Measurements from ENCODE around the gene EGFR.

The EGFR gene

DNA sequence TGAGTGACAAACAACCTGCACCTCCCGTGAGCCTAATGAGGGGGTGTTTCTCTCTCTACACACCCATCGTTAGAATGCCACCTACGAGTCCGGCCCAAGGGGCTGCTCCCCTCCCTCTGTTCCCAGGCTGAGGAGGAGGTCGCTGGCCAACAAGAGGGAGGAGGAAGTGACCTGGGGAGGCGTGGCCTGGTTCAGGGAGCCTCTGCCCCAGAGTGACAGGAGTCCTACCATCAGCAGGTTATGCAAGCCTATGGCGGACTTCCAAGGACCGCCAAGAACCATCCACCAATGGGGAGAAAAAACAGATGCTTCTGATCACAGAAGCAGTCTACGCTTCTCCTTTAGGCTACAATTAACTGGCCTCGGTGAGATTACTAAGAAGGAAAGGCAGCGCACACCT is 12.3 kb upstream of the EGFR start:
- no peak for DNase-seq (ENCODE audit: low spot score)
- no peak for FAIRE-seq

DNA sequence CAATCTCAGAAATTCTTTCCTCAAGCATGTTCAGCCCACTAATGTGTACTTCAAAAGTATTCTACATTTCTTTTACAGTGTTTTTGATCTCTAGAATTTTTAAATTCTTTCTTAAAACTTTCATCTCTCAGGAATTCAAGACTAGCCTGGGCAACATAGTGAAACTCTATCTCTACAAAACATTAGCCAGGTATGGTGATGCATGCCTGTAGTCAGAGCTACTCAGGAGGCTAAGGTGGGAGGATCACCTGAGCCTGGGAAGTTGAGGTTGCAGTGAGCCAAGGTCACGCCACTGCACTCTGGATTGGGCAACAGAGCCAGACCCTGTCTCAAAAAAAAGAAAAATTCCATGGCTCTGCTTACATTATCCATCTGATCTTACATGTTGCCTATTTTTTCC is 5.0 kb upstream of the EGFR start:
- FAIRE-seq = no peak

DNA sequence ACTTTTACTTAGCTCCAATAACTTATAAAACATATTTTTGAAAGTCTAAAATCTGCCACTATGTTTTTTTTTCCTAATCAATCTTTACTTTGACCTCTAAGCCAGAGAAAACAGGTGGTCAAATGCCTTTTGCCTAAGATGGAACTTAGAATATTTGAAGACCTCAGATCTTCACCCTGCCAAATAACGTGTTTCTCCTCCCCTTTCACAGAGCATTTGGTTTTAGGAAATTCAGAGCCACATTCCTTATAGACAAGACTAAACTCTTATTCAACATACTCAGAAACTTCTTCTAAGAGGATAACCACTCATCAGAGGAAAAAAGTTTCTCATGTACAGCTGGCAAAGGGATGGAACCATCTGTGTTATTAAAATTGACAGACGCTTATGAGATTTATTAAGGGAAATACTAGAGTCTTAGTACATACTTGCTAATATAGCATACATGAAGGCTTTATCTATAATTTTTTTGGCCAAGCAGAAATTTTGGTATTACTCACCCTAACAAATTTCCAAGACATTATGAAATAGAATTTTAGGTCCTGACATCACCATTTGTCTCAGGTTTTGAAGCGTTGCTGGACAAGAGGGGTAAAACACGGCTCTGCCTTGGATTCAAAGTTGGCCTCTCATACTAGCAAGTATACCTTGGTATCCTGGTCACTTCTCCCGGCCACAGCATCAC is 2.6 kb upstream of the EGFR start:
- no peak for DNase-seq (ENCODE audit: low spot score)
- no peak for FAIRE-seq

More for the DNA sequence above, 5.0 kb upstream of the EGFR start:
- DNase-seq (ENCODE audit: low spot score) = no peak

DNA sequence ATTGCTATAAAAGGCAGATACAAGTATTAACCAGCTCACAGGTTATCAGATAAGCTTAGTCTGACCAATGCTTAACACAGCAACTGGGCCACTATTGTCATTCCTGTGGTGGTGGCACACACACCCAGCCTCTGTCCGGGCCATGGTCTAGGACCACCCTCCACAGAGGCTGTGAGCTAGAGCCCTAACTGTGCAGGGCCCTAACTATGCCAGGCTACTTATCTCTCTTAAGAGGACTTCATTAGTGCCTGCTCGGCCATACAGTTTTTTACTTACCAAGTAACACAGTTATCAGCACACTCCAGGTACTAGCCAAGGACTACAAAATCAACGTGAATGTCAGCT is 2.1 kb upstream of the EGFR start:
- DNase-seq (ENCODE audit: low spot score) = no peak

DNA sequence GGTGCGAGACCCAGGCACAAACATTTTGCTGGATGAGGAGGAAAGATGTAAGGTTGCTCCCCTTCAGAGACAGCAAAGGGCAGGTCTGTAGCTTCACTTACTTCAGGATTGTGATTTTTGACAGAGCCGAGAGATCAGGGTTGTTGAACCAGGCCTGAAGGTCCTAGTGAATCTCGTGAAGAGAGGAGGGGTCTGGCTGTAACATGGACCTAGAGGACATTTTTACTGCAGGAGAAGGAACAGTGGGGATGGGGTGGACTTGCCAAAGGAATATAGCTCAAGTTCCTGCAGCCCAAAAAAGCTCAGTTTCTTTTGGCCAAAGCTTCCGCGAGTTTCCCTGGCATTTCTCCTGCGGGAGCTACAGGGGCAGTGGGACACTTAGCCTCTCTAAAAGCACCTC is 976 bp upstream of the EGFR start:
- no peak for FAIRE-seq
- no peak for DNase-seq (ENCODE audit: low spot score)

More for the DNA sequence above, 2.1 kb upstream of the EGFR start:
- no peak for FAIRE-seq

DNA sequence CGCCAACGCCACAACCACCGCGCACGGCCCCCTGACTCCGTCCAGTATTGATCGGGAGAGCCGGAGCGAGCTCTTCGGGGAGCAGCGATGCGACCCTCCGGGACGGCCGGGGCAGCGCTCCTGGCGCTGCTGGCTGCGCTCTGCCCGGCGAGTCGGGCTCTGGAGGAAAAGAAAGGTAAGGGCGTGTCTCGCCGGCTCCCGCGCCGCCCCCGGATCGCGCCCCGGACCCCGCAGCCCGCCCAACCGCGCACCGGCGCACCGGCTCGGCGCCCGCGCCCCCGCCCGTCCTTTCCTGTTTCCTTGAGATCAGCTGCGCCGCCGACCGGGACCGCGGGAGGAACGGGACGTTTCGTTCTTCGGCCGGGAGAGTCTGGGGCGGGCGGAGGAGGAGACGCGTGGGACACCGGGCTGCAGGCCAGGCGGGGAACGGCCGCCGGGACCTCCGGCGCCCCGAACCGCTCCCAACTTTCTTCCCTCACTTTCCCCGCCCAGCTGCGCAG is 424 bp downstream of the EGFR start:
- no peak for FAIRE-seq
- peak; percentile 43 for DNase-seq (ENCODE audit: low spot score)

DNA sequence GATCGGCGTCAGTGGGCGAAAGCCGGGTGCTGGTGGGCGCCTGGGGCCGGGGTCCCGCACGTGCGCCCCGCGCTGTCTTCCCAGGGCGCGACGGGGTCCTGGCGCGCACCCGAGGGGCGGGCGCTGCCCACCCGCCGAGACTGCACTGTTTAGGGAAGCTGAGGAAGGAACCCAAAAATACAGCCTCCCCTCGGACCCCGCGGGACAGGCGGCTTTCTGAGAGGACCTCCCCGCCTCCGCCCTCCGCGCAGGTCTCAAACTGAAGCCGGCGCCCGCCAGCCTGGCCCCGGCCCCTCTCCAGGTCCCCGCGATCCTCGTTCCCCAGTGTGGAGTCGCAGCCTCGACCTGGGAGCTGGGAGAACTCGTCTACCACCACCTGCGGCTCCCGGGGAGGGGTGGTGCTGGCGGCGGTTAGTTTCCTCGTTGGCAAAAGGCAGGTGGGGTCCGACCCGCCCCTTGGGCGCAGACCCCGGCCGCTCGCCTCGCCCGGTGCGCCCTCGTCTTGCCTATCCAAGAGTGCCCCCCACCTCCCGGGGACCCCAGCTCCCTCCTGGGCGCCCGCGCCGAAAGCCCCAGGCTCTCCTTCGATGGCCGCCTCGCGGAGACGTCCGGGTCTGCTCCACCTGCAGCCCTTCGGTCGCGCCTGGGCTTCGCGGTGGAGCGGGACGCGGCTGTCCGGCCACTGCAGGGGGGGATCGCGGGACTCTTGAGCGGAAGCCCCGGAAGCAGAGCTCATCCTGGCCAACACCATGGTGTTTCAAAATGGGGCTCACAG is 1.1 kb downstream of the EGFR start:
- FAIRE-seq = no peak
- DNase-seq (ENCODE audit: low spot score) = peak; percentile 44

DNA sequence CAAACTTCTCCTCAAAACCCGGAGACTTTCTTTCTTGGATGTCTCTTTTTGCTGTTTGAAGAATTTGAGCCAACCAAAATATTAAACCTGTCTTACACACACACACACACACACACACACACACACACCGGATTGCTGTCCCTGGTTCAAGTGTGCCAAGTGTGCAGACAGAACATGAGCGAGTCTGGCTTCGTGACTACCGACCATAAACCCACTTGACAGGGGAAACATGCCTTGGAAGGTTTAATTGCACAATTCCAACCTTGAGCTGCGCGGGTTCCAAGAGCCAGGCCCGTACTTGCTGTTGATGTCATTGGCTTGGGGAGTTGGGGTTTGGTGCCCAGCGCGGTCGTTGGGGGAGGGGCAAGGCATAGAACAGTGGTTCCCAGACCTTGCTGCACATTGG is 1.7 kb downstream of the EGFR start:
- FAIRE-seq = peak; percentile 48
- peak; percentile 20 for DNase-seq (ENCODE audit: low spot score)

DNA sequence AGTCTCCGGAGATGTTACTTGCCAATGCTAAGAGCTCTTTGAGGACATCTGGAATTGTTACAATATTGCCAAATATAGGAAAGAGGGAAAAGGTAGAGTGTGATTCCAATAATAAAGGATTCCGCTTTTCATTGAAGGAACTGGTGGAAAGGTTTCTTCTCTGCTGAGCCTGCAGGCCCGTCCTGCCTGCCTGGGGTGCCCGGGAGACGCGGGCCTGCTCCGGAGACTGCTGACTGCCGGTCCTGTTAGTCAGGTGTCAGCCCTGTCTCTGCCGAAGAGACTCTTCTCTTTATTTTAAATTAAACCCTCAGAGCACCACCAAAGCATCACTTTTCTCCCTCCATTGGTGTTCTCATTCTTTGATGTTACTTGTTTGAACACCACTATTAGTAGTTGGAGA is 2.2 kb downstream of the EGFR start:
- DNase-seq (ENCODE audit: low spot score) (no peak), FAIRE-seq (peak; percentile 35)

DNA sequence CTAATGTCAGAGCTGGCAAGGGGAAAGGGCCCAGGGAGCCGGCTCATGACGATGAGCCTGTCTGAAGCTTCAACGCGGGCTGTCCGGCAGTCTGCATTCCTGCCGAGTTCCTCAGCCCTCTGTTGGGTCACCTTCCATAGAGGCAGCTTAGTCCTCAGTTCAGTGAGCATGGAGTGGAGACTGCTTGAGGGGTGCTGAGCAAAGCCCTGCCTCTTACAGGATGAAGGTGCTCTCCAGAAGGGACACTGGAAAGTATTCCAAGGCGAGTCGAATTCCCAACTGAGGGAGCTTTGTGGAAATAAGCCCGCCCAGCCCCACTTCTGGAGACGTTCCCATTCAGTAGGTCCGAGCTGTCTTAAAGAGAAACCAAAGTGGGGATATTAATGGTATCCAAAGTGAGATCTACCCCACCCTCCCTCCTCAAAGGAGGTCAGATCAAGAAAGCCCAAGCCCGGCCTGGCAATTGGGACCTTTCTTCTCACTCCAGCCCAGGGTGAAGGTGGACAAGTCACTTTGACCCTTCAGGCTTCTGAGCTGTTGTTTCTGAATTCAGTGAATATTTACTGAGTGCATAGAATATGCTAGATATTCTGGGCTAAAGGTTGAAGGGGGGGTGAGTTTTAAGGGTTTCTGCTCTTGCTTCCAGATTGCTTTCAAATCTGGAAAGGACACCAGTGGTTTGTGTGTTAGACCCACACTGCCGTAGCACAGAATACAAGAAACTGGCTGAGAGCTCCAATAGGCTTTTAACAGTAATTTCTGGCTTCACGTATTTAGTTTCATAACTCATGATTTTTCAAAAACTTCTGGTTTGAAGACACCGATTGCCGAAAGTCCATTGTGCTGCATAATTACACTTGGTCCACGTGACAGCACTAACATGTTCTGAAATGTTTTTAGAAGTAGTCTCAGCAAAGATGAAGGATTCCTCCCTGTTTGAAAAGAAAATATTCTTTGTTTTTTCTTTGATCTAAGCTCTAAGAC is 3.5 kb downstream of the EGFR start:
- no peak for FAIRE-seq
- no peak for DNase-seq (ENCODE audit: low spot score)

DNA sequence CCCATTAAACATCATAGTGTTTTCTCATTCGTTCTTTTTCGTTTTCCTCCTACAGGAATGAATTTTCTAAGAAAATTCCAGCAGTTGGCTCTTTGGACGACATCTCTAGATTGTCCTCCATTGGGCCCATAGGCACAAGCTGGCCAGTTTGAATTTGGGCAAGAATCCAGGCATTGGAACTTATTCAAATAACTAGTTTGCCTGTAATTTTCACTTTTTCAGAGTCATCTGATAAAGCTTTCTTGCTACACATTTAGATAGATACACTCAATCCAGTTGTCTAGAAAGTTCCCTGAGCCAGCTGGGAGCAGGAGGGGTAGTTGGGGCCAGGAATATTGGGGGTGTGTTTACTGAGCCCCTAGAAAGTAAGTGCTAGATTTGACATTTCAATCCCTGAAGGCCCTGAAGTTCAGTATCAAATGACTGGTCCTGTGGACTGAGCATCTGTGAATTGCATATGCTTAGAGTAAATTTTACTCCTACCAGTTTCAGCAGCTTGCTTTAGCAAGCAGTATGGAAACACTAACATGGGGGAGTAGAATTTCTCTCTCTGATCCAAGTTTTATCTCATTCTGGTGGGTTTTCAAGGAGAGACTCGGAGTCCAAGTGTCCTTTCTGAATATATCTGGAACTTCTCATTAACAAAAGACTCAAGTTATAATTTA is 5.2 kb downstream of the EGFR start:
- no peak for FAIRE-seq

DNA sequence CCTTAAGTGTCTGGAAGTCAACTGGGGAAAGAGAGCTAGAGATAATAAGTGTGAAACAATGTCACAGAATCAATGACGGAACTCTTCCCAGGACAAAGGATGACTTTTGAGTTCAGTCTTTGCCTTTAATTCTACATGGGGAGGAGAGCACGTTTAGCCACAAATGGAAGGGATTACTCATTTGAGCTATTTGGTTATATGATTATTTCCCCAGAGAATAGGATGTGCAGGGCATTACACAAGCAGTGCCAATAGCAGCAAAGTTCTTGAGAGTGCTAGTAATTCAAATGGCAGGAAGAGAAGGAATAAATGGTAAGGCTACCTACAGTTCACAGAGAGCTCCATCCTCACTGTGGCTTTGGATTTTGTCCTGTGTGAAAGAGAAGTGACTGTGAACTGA is 6.0 kb downstream of the EGFR start:
- no peak for FAIRE-seq

More for the DNA sequence above, 5.2 kb downstream of the EGFR start:
- DNase-seq (ENCODE audit: low spot score) = no peak

DNA sequence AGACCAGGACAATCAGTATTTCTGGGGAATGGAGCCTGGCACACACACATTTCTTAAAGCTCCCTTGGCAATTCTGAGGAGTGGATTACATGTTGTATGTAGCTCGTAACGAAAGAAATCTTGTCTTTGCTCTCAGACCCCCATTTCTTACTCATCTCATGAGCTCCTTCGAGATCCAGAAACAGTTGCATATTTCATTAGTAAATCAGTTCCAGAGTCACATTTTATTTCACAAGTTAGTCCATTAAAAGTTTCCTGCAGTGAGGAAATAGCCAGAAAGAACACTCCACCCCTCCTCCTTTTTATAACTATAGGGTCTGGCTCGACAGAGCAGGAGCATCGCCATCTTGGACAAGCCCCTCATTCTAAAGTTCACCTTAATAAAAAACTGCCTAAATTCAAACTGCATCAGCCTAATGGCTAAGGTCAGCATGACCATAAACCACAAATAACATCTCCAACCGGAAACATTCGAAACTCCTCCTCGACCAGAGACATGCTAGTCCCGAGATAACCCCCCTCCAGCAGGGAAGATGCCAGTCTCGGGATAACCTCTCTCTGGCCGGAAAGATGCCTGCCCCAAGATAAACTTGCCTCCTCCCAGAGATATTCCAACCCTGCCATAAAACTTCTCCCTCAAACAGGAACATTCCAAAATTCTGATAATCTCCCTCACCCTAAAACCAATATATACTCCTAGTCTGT is 7.4 kb downstream of the EGFR start:
- no peak for DNase-seq (ENCODE audit: low spot score)
- no peak for FAIRE-seq

More for the DNA sequence above, 6.0 kb downstream of the EGFR start:
- no peak for DNase-seq (ENCODE audit: low spot score)

DNA sequence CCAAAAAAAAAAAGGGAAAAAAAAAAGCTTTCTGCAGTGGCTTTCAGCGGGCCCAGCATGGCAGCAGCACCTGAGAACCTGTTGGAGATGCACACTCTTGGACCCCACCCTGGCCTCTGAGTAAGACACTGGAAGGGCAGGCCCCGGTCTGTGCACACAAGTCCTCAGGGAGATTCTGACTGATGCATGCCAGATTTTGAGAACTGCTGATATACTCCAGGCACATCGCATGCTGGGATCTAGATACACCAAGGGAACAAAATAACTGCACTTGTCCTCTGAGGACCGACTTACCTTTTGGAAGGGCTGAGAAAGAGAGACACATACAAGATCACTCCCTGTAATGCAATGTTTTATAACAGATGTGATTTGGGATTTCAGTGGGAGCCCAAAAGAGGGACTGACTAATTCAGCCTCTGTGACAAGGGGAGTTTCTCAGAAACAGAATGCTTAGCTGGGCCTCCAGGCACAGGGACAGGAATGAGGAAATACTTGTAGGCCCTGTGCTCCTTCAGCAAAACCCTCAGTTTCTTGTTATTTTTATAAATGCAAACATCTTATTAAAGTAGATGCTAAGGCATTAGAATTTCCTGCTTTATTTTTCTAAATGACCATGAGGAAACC is 8.2 kb downstream of the EGFR start:
- no peak for FAIRE-seq
- no peak for DNase-seq (ENCODE audit: low spot score)

DNA sequence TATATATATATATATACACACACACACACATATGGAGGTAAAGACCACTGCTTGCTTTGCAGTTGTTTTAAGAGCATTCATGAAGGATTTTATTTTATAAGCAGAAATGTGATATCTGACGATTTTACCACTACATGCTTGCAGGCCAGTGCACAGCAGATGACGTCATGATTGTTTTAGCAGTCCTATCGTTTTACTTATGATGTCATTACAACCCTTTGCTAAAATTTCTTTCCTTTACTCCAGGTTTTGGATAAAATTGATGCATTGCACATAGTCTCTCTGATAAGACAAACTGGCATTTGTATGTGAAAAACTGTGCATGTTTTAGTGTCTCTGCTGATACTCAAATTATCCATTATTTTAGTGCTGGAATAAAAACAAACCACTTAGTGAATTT is 9.2 kb downstream of the EGFR start:
- FAIRE-seq (peak; percentile 62), DNase-seq (ENCODE audit: low spot score) (no peak)

DNA sequence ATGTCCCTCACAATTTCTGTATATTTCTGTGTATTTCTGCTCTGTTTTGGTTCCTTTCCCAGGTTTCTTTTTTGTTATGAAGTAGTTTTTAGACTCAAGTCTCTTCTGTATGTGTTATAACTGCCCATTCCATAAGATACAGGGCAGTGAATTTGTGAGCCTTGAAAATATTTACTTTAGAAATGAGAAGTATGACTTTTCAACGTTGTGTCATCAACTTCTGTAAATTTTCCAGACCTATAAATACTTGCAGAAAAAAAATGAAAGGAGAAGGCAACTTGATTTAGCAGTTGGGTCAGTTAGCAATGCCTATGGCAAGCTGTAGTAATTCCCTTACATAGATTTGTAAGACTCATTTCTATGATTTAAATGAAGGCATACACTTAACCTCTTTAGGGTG is 11.5 kb downstream of the EGFR start:
- DNase-seq (ENCODE audit: low spot score) (no peak), FAIRE-seq (no peak)

DNA sequence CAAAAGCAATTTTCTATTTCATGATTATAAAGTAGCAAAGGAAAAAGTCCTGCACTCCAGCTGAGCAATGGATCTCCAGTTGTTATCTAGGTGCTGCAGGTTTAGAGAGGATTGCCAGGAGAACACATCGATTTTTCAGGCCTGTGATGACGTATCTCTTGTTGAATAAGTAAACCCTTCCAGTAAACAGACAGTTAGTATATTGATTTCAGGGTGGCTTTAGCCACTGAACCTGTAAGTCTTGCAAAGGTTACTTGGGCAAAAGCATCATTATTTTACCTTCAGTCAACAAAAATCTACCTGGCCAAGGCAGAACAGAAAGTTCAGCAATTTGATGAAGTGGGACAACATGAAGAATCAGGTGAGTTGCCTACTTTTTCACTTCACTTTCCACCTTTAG is 12.3 kb downstream of the EGFR start:
- FAIRE-seq = no peak
- no peak for DNase-seq (ENCODE audit: low spot score)

DNA sequence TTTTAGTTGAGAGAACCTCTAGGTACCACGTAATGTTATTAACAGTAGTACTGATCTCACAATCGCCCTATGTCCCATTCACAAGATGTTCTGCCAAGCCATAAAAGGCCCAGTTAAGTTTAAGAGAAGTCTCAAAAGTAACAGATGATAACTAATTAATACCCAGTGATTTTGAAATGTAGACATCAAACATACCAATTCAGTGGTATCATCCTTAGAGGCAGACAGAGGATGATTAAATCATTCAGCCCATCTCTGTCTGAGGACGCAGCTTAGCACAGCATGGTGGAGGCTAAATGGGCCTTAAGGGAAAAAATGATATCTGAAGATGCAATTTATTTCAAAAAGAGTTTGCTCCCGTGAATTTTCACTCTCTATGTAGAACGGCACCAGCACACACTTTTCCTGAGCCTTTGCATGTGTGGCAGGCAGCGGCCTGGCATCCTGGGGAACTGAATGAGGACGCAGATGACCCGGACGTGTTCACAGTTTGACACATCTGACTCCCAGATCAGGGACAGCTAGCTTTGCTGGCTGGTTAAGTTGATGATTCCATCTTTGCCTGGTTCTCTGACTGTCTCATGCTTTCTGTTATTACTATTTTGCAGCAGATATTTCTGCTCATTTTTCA is 13.4 kb downstream of the EGFR start:
- DNase-seq (ENCODE audit: low spot score) (no peak), FAIRE-seq (no peak)

DNA sequence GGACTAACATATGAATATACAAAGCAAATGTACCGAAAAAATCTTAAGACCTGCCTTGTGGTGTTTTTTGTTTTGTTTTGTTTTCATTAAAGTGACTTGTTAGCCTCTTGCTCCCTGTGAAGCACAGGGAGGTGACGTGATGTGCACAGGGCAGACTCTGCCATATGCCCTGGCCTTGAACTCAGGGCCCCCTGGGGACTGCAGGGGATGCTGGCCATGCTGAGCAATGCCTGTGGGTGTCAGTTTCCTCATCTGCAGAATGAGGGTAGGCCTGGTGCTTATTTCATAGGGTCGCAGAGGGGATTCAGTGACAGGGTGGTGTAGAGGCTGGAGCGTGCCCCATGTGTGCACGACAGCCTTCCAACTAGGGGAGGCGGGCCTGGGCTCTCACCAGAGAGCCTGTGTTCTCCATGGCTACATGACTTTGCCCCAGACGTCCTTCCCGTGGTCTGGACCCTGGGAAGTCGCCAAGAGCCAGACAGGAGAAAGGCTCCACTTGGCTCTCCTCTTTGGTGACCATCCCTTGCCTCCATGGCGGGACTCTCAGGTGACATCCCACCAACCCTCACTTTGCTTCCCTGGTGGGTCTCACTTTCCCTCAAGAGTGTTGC is 14.5 kb downstream of the EGFR start:
- DNase-seq (ENCODE audit: low spot score) (no peak), FAIRE-seq (peak; percentile 48)

All from urothelium cell line (cell line).